ENCODE results near the gene CEP164. TPM values are rescaled to one million over a fixed set of nuclear protein-coding genes. Genes with fewer than 3 reads are reported as not detected.
A peak's percentile ranks its signal among the peaks of the same experiment; 100 is the strongest.

The CEP164 gene
- total and polyA plus RNA-seq, 10 of the 15 experiments (the other 5 are each of a cell fraction or from before 2014, with no cell fraction given), result 4.2 to 31.2 (median 20.2) TPM

DNA sequence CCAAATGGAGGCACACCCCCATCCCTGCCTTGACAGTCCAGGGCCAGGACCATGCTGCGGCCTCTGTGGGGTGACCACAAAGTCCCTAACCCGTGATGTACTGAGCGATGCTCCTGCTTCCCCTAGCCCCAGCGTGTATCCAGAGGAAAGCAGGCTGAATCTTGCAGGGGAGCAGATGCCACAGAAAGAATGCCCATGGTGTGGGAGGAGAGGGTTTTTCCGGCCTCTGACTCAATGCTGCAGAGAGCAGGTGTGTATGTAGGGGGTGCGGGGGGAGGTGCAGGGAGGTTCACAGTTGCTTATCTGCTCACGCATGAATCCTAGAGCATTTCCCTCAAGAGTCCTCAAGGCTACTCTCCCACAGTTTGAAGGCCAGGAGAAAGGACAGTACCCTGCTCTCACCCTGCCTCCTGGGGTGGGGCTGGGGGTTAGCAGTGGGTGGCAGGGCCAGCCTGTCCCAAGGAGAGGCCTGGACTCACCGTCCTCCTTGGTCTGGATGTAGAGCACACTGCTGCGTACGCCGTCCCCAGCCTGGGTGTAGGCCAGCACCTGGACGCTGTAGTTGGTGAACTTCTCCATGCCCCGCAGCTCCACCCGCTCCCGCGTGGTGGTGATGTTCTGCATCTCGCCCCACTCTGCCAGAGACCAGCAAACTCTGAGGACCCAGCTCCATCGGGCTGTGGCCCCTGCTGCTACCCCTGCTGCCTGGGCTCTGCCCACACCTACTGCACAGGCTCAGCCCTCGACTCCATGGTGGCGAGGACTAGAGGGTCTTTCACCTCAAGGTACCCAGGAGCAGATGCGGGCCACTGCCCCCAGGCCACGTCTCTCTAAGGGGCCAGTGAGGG is 130.8 kb downstream of the CEP164 start (continued):
- TF ChIP-seq EP300 (IDR thresholded peaks at IDR 0.05; ENCODE audit: borderline replicate concordance in 1 of 2, control insufficient read depth in 1 of 2, low read depth in 2 of 2, low read length in 2 of 2) (peak; percentile 58 to 81; a peak in 3 of 4 replicates), RELA (IDR thresholded peaks at IDR 0.05; ENCODE audit: borderline replicate concordance, partially characterized antibody) (peak; percentile 89), USF1 (IDR thresholded peaks at IDR 0.05; ENCODE audit: borderline replicate concordance, extremely low read length, insufficient read depth, low read depth, low read length) (no peak), RUNX3 (IDR thresholded peaks at IDR 0.05; ENCODE audit: low read length) (peak; percentile 77), CREB1 (IDR thresholded peaks at IDR 0.05; ENCODE audit: low read depth) (0 out of 2 replicates have a peak, but pooled peaks have one; percentile 21), SPI1 (IDR thresholded peaks at IDR 0.05; ENCODE audit: borderline replicate concordance, insufficient read depth, low read depth, low read length) (no peak), NR2C2 (IDR thresholded peaks at IDR 0.05; ENCODE audit: borderline replicate concordance, control insufficient read depth, insufficient read length, low read depth) (no peak), DPF2 (IDR thresholded peaks at IDR 0.05) (peak; percentile 80), ZSCAN29 (IDR thresholded peaks at IDR 0.05) (0 out of 2 replicates have a peak, but pooled peaks have one; percentile 10), PBX3 (IDR thresholded peaks at IDR 0.05; ENCODE audit: insufficient replicate concordance, low read depth, low read length) (no peak), PAX5 (IDR thresholded peaks at IDR 0.05; ENCODE audit: borderline replicate concordance, low read depth, low read length) (peak; percentile 91), BHLHE40 (IDR thresholded peaks at IDR 0.05; ENCODE audit: borderline replicate concordance in 1 of 2, low read depth in 2 of 2, low read length in 1 of 2) (peak in 1 of 2 experiments; percentile 56; a peak in 1 of 4 replicates), EED (IDR thresholded peaks at IDR 0.05; ENCODE audit: low read depth) (peak; percentile 95), ATF7 (IDR thresholded peaks at IDR 0.05; ENCODE audit: low read depth) (peak; percentile 51; the same call in 1 of the 2 replicates), LARP7 (IDR thresholded peaks at IDR 0.05) (no peak), ZNF217 (IDR thresholded peaks at IDR 0.05) (peak; percentile 73; the same call in 1 of the 2 replicates), IRF4 (IDR thresholded peaks at IDR 0.05; ENCODE audit: low read depth, low read length) (peak; percentile 69; the same call in 1 of the 2 replicates)
- TF ChIP-seq, protein P1, sequence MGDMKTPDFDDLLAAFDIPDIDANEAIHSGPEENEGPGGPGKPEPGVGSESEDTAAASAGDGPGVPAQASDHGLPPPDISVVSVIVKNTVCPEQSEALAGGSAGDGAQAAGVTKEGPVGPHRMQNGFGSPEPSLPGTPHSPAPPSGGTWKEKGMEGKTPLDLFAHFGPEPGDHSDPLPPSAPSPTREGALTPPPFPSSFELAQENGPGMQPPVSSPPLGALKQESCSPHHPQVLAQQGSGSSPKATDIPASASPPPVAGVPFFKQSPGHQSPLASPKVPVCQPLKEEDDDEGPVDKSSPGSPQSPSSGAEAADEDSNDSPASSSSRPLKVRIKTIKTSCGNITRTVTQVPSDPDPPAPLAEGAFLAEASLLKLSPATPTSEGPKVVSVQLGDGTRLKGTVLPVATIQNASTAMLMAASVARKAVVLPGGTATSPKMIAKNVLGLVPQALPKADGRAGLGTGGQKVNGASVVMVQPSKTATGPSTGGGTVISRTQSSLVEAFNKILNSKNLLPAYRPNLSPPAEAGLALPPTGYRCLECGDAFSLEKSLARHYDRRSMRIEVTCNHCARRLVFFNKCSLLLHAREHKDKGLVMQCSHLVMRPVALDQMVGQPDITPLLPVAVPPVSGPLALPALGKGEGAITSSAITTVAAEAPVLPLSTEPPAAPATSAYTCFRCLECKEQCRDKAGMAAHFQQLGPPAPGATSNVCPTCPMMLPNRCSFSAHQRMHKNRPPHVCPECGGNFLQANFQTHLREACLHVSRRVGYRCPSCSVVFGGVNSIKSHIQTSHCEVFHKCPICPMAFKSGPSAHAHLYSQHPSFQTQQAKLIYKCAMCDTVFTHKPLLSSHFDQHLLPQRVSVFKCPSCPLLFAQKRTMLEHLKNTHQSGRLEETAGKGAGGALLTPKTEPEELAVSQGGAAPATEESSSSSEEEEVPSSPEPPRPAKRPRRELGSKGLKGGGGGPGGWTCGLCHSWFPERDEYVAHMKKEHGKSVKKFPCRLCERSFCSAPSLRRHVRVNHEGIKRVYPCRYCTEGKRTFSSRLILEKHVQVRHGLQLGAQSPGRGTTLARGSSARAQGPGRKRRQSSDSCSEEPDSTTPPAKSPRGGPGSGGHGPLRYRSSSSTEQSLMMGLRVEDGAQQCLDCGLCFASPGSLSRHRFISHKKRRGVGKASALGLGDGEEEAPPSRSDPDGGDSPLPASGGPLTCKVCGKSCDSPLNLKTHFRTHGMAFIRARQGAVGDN (IDR thresholded peaks at IDR 0.05), result peak; percentile 41; the same call in 1 of the 2 replicates
- TF ChIP-seq, protein P2, sequence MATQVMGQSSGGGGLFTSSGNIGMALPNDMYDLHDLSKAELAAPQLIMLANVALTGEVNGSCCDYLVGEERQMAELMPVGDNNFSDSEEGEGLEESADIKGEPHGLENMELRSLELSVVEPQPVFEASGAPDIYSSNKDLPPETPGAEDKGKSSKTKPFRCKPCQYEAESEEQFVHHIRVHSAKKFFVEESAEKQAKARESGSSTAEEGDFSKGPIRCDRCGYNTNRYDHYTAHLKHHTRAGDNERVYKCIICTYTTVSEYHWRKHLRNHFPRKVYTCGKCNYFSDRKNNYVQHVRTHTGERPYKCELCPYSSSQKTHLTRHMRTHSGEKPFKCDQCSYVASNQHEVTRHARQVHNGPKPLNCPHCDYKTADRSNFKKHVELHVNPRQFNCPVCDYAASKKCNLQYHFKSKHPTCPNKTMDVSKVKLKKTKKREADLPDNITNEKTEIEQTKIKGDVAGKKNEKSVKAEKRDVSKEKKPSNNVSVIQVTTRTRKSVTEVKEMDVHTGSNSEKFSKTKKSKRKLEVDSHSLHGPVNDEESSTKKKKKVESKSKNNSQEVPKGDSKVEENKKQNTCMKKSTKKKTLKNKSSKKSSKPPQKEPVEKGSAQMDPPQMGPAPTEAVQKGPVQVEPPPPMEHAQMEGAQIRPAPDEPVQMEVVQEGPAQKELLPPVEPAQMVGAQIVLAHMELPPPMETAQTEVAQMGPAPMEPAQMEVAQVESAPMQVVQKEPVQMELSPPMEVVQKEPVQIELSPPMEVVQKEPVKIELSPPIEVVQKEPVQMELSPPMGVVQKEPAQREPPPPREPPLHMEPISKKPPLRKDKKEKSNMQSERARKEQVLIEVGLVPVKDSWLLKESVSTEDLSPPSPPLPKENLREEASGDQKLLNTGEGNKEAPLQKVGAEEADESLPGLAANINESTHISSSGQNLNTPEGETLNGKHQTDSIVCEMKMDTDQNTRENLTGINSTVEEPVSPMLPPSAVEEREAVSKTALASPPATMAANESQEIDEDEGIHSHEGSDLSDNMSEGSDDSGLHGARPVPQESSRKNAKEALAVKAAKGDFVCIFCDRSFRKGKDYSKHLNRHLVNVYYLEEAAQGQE (IDR thresholded peaks at IDR 0.05; ENCODE audit: low read depth, low read length), result no peak

Measured in GM12878 (cell line).